Fibroblast of pulmonary artery (primary cell): ENCODE results near the gene TRAF6.
"Not testable (repeated sequence)": the region's sequence is repeated elsewhere in the genome, so short reads cannot be mapped to it uniquely, and the experiment has no call there.

Source experiments
- DNase-seq: peaks from one replicate; pipeline ENCODE4 v3.0.0-alpha.2; 2010; ENCODE audit warnings: low read depth
- H3K4me3 ChIP-seq: replicated peaks from 2 replicates; pipeline ENCODE4 v1.5.1; 2011; ENCODE audit warnings: low read depth, mild to moderate bottlenecking, control low read depth, low read length, moderate library complexity
- CTCF ChIP-seq: IDR thresholded peaks from 2 replicates; pipeline ENCODE4 v1.5.1; 2011; ENCODE audit warnings: mild to moderate bottlenecking, control low read depth, low read length, inconsistent platforms; ENCODE audit errors: missing control alignments

TRAF6 gene

GRCh38 chr11:36534276-36534840 lies 24.3 kb upstream of the TRAF6 start:
- no peak for TF ChIP-seq CTCF
- no peak overlapping the region for H3K4me3 ChIP-seq
- no peak for DNase-seq

GRCh38 chr11:36532941-36533601 lies 23.0 kb upstream of the TRAF6 start:
- H3K4me3 ChIP-seq, result no peak overlapping the region
- TF ChIP-seq CTCF, result no peak
- no peak for DNase-seq

GRCh38 chr11:36530840-36531239 lies 20.8 kb upstream of the TRAF6 start:
- TF ChIP-seq CTCF, result no peak
- no peak for DNase-seq
- H3K4me3 ChIP-seq, result no peak overlapping the region

GRCh38 chr11:36513965-36514364 lies 3.9 kb upstream of the TRAF6 start:
- TF ChIP-seq CTCF, result no peak
- no peak for DNase-seq
- no peak overlapping the region for H3K4me3 ChIP-seq

GRCh38 chr11:36512016-36512415 lies 1.9 kb upstream of the TRAF6 start:
- DNase-seq, result no peak
- no peak overlapping the region for H3K4me3 ChIP-seq
- TF ChIP-seq CTCF, result no peak

- DNase-seq, H3K4me3 ChIP-seq: not testable (repeated sequence)
These were observed 990 bp upstream of the TRAF6 start for GRCh38 chr11:36511062-36511461.

GRCh38 chr11:36510594-36510942 lies 496 bp upstream of the TRAF6 start:
- peak overlapping the region; percentile 82 for H3K4me3 ChIP-seq
- TF ChIP-seq CTCF, result no peak
- DNase-seq, result peak; percentile 43
